ENCODE measurements around the gene POLD3.

DNA sequence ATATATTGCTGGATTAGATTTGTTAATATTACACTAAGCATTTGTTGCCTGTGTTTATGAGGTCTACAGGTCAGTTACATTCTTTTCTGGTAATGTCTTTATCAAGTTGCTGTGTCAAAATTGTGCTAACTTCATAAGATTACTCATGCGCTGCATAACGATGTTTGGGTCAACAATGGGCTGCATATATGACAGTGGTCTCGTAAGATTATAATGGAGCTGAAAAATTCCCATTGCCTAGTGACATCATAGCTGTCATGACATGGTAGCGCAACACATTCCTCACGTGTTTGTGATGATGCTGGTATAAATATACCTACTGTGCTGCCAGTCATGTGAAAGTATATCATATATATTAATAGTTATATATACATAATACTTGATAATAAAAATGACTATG lies 34.2 kb downstream of the POLD3 start:
- TF ChIP-seq, protein P1, sequence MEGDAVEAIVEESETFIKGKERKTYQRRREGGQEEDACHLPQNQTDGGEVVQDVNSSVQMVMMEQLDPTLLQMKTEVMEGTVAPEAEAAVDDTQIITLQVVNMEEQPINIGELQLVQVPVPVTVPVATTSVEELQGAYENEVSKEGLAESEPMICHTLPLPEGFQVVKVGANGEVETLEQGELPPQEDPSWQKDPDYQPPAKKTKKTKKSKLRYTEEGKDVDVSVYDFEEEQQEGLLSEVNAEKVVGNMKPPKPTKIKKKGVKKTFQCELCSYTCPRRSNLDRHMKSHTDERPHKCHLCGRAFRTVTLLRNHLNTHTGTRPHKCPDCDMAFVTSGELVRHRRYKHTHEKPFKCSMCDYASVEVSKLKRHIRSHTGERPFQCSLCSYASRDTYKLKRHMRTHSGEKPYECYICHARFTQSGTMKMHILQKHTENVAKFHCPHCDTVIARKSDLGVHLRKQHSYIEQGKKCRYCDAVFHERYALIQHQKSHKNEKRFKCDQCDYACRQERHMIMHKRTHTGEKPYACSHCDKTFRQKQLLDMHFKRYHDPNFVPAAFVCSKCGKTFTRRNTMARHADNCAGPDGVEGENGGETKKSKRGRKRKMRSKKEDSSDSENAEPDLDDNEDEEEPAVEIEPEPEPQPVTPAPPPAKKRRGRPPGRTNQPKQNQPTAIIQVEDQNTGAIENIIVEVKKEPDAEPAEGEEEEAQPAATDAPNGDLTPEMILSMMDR (conservative IDR thresholded peaks at IDR 0.05), result no peak
- no peak for TF ChIP-seq ZFX (IDR thresholded peaks at IDR 0.05)

All from C4-2B (cell line).